Body of pancreas (tissue), 4 donors: ENCODE measurements around the gene TBL1X.

Experiments
- POLR2A ChIP-seq, 3 donors: fragments of 450-650 bp; IDR thresholded peaks; one replicate each; pipeline ENCODE4 v1.6.1; 2016; ENCODE audit warnings: antibody characterized with exemption in 3 of 3, mild to moderate bottlenecking in 2 of 3
- TF ChIP-seq, protein P1 (sequence below), 7 experiments: fragments of 450-650 bp in 4 of 7; fragments of 200-600 bp in 3 of 7; sonication (generic) in 3 of 7; IDR thresholded peaks; one replicate each; pipeline ENCODE4 v1.5.1; 2016 to 2019; ENCODE audit warnings: antibody characterized with exemption in 7 of 7

- TF ChIP-seq, protein P1, sequence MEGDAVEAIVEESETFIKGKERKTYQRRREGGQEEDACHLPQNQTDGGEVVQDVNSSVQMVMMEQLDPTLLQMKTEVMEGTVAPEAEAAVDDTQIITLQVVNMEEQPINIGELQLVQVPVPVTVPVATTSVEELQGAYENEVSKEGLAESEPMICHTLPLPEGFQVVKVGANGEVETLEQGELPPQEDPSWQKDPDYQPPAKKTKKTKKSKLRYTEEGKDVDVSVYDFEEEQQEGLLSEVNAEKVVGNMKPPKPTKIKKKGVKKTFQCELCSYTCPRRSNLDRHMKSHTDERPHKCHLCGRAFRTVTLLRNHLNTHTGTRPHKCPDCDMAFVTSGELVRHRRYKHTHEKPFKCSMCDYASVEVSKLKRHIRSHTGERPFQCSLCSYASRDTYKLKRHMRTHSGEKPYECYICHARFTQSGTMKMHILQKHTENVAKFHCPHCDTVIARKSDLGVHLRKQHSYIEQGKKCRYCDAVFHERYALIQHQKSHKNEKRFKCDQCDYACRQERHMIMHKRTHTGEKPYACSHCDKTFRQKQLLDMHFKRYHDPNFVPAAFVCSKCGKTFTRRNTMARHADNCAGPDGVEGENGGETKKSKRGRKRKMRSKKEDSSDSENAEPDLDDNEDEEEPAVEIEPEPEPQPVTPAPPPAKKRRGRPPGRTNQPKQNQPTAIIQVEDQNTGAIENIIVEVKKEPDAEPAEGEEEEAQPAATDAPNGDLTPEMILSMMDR (IDR thresholded peaks at IDR 0.05), result no peak
- no peak for TF ChIP-seq POLR2A (IDR thresholded peaks at IDR 0.05)
Measured at GRCh38 chrX:9619133-9619532, 154.3 kb downstream of the TBL1X start.
